Measurements from ENCODE around the gene LMCD1.
"Not testable (repeated sequence)": the region's sequence is repeated elsewhere in the genome, so short reads cannot be mapped to it uniquely, and the experiment has no call there.

The LMCD1 gene

GRCh38 chr3:8562081-8562595 is 60.5 kb downstream of the LMCD1 start:
- DNase-seq (ENCODE audit: low spot score) = no peak

- no peak for DNase-seq (ENCODE audit: low spot score)
Measured at GRCh38 chr3:8563146-8563545, 61.5 kb downstream of the LMCD1 start.

GRCh38 chr3:8563597-8563996 is 62.0 kb downstream of the LMCD1 start:
- no peak for DNase-seq (ENCODE audit: low spot score)

- no peak for DNase-seq (ENCODE audit: low spot score)
Measured at GRCh38 chr3:8565376-8565775, 63.8 kb downstream of the LMCD1 start.

- no peak for DNase-seq (ENCODE audit: low spot score)
Measured at GRCh38 chr3:8567784-8568575, 66.4 kb downstream of the LMCD1 start.

GRCh38 chr3:8571256-8571655 is 69.6 kb downstream of the LMCD1 start:
- no peak for DNase-seq (ENCODE audit: low spot score)

GRCh38 chr3:8573342-8573926 is 71.8 kb downstream of the LMCD1 start:
- DNase-seq (ENCODE audit: low spot score) = no peak

GRCh38 chr3:8574040-8574669 is 72.5 kb downstream of the LMCD1 start:
- no peak for DNase-seq (ENCODE audit: low spot score)

- DNase-seq (ENCODE audit: low spot score) = no peak
Measured at GRCh38 chr3:8574670-8575322, 73.2 kb downstream of the LMCD1 start.

GRCh38 chr3:8575364-8576104 is 73.9 kb downstream of the LMCD1 start:
- no peak for DNase-seq (ENCODE audit: low spot score)

GRCh38 chr3:8576436-8576835 is 74.8 kb downstream of the LMCD1 start:
- no peak for DNase-seq (ENCODE audit: low spot score)

- no peak for DNase-seq (ENCODE audit: low spot score)
Measured at GRCh38 chr3:8576841-8577571, 75.4 kb downstream of the LMCD1 start.

- DNase-seq (ENCODE audit: low spot score) = no peak
Measured at GRCh38 chr3:8578282-8578681, 76.7 kb downstream of the LMCD1 start.

GRCh38 chr3:8579096-8579495 is 77.5 kb downstream of the LMCD1 start:
- DNase-seq (ENCODE audit: low spot score) = no peak

GRCh38 chr3:8579943-8580342 is 78.3 kb downstream of the LMCD1 start:
- no peak for DNase-seq (ENCODE audit: low spot score)

- DNase-seq (ENCODE audit: low spot score) = not testable (repeated sequence)
Measured at GRCh38 chr3:8580434-8580833, 78.8 kb downstream of the LMCD1 start.

GRCh38 chr3:8581373-8581772 is 79.8 kb downstream of the LMCD1 start:
- no peak for DNase-seq (ENCODE audit: low spot score)

- DNase-seq (ENCODE audit: low spot score) = no peak
Measured at GRCh38 chr3:8581806-8582445, 80.3 kb downstream of the LMCD1 start.

GRCh38 chr3:8584661-8585060 is 83.0 kb downstream of the LMCD1 start:
- no peak for DNase-seq (ENCODE audit: low spot score)

- no peak for DNase-seq (ENCODE audit: low spot score)
Measured at GRCh38 chr3:8589880-8590556, 88.4 kb downstream of the LMCD1 start.

Measured in HuH-7.5 (cell line).